ENCODE results near the gene FYN.

FYN gene

DNA sequence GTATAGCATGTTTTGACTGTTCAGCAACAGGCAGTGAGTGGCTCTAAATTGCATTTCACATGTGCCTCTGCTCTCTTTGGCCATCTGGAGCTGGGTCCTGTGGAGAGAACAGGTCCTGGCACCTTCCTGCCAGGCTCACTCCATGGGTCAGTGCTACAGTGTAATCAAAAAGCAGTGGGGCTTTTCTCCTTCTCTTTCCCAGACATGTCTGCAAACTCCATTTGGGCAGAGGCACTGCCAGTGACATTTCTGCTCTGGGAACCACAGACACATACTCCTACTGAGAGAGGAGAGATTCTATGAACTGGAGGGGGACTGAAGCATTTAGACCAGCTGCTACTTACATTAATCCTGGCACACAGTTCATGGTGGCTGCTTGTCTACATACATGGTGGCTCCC lies 199.3 kb downstream of the FYN start:
- H3K4me3 ChIP-seq (replicated peaks; ENCODE audit: low read depth, low read length) = no peak overlapping the region
- TF ChIP-seq, protein P1, sequence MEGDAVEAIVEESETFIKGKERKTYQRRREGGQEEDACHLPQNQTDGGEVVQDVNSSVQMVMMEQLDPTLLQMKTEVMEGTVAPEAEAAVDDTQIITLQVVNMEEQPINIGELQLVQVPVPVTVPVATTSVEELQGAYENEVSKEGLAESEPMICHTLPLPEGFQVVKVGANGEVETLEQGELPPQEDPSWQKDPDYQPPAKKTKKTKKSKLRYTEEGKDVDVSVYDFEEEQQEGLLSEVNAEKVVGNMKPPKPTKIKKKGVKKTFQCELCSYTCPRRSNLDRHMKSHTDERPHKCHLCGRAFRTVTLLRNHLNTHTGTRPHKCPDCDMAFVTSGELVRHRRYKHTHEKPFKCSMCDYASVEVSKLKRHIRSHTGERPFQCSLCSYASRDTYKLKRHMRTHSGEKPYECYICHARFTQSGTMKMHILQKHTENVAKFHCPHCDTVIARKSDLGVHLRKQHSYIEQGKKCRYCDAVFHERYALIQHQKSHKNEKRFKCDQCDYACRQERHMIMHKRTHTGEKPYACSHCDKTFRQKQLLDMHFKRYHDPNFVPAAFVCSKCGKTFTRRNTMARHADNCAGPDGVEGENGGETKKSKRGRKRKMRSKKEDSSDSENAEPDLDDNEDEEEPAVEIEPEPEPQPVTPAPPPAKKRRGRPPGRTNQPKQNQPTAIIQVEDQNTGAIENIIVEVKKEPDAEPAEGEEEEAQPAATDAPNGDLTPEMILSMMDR (IDR thresholded peaks at IDR 0.05; ENCODE audit: low read length, missing control alignments) = no peak
- DNase-seq (ENCODE audit: low read depth) = no peak

GRCh38 chr6:111673532-111673931 lies 199.7 kb downstream of the FYN start:
- TF ChIP-seq, protein P1 (IDR thresholded peaks at IDR 0.05; ENCODE audit: low read length, missing control alignments) = no peak
- no peak overlapping the region for H3K4me3 ChIP-seq (replicated peaks; ENCODE audit: low read depth, low read length)
- no peak for DNase-seq (ENCODE audit: low read depth)

DNA sequence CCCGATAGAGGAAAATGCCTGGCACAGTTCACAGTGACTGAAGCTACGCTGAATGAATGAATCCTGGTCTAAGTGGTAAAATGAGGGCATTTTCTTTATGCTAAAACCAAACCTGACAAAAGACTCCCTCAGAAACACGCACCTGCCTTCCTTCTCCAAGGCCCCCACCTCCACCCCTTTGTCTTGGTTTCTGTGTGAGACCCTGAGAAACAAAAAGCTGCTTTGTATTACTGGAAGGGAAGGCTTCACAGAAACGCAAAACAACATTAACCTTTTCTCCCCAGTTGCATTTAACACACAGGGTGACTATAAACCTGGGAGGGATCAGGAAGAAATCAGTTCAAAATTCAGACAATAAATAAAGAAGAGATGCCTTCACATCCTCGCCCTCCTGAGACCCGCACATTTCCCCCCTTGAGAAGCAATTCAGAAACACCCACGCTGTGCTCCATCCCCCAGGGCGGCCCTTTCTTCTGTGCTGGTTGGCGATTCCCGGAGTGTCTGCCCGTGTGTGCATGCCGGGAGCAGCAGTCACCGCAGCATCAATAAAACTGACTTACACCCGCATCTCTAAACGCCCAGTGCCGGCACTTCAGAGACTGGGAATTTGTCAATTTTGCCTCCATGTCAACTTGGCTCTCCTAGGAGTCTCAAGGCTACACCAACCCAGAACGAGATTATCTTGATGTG lies 200.3 kb downstream of the FYN start:
- DNase-seq (ENCODE audit: low read depth) = no peak
- TF ChIP-seq, protein P1 (IDR thresholded peaks at IDR 0.05; ENCODE audit: low read length, missing control alignments) = no peak
- no peak overlapping the region for H3K4me3 ChIP-seq (replicated peaks; ENCODE audit: low read depth, low read length)

- no peak overlapping the region for H3K4me3 ChIP-seq (replicated peaks; ENCODE audit: low read depth, low read length)
- TF ChIP-seq, protein P1 (IDR thresholded peaks at IDR 0.05; ENCODE audit: low read length, missing control alignments) = no peak
- DNase-seq (ENCODE audit: low read depth) = no peak
These were observed 203.9 kb downstream of the FYN start for GRCh38 chr6:111669326-111669725.

DNA sequence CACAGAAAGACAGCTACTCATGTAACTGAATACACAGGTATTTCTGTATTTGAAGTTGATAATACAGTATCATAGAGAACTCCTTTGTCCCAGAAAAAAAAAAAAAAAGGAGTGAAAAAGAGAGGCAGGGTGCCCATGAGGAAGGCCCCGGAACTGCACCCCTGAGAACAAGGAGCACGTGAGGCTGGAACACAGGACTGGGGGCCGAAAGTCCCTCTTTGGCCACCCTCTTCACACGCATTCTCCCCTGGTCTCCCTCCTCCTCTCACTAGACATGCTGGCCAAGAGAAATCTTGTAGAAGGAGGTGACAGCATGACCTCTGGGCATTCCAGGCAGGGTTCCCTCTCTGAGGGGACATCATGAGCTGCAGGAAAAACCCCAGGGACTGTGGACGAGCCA lies 204.8 kb downstream of the FYN start:
- DNase-seq (ENCODE audit: low read depth) = no peak
- TF ChIP-seq, protein P1 (IDR thresholded peaks at IDR 0.05; ENCODE audit: low read length, missing control alignments) = peak; percentile 31
- no peak overlapping the region for H3K4me3 ChIP-seq (replicated peaks; ENCODE audit: low read depth, low read length)

GRCh38 chr6:111667931-111668330 lies 205.3 kb downstream of the FYN start:
- TF ChIP-seq, protein P1 (IDR thresholded peaks at IDR 0.05; ENCODE audit: low read length, missing control alignments) = no peak
- no peak for DNase-seq (ENCODE audit: low read depth)
- no peak overlapping the region for H3K4me3 ChIP-seq (replicated peaks; ENCODE audit: low read depth, low read length)

GRCh38 chr6:111666847-111667246 lies 206.4 kb downstream of the FYN start:
- peak; percentile 70 for DNase-seq (ENCODE audit: low read depth)
- TF ChIP-seq, protein P1 (IDR thresholded peaks at IDR 0.05; ENCODE audit: low read length, missing control alignments) = no peak
- H3K4me3 ChIP-seq (replicated peaks; ENCODE audit: low read depth, low read length) = no peak overlapping the region

Data from fibroblast of pulmonary artery (primary cell).